ENCODE measurements around the gene CSF1.

The CSF1 gene

GRCh38 chr1:109978761-109979488 is 68.3 kb downstream of the CSF1 start:
- no peak for DNase-seq (ENCODE audit: low read depth in 2 of 2)

- DNase-seq (ENCODE audit: low read depth in 2 of 2), result no peak
Measured at GRCh38 chr1:109979489-109980091, 68.9 kb downstream of the CSF1 start.
